ENCODE data around the gene CRYBB2.
"Not testable (repeated sequence)": the region's sequence is repeated elsewhere in the genome, so short reads cannot be mapped to it uniquely, and the experiment has no call there.

The CRYBB2 gene, protein sequence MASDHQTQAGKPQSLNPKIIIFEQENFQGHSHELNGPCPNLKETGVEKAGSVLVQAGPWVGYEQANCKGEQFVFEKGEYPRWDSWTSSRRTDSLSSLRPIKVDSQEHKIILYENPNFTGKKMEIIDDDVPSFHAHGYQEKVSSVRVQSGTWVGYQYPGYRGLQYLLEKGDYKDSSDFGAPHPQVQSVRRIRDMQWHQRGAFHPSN

DNA sequence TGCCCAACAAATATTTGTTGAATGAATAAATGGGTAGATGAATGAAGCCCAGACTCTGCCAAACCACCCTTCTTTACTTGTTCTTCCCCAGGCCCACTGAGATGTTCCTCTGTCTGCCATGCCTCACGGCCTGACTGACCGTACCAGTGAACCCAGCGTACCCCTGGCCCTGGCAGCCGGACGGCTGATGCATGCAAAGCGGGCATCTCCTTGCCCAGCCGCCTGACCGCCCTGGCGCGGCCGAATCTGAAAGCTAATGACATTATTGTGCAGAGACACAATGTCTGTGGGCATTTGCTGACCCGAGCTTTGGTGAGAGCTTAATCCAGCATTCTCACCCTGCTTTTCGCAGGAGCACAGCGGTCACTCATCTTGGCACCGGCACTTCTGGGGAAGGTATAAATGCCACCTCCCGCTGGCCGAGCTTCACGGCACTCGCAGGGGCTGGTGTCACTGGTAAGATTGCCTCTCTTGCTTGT lies at the start of gene CRYBB2:
CRYBB2 (plus strand) TSS at position 429 of the 479 bp plus-strand sequence. CDS start 1,791 bp downstream, outside the sequence.
- FAIRE-seq = no peak

DNA sequence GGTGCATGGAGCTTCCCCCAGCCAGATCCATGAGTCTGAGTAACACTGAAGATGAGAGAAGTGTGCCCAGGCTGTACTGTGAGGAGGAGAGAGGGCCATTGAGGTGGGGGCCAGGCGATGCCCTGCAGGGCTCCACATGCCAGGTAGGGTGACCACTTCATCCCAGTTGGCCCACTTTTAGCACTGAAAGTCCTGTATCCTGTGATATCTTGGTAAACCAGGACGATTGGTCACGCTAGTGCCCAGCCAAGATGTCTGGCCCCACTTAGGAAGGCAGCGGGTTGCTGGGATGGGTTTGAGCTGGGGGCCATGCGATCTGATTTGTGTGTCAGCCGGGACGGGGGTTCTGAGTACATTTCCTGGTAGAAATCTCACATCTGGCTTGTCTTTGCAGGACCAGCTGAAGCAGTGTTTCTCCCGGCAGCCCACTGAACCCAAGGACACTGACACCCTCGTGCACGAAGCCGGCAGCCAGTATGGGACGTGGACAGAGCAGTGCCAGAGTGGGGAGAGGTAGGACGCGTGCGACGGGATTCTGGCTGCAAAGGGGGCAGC lies 48.9 kb upstream of the CRYBB2 start:
- FAIRE-seq = no peak

DNA sequence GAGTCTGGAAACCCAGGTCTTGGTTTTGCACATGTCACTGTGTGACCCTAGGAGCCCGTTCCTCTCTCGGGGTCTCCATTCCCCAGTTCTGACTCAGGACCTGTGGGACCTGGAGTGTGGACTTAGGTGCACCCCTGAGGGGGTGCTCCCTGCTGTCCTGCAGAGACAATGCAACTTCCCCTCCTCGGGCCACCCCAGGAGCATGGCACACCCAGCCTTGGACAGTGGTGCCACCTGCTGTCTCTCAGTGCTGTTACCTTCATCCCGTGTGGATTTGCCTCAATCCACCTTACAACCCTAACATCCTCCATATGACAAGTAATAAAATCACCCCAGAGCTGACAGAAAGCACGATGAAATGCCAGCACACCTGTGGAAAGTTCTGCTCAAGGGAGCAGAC lies 47.3 kb upstream of the CRYBB2 start:
- FAIRE-seq = no peak

DNA sequence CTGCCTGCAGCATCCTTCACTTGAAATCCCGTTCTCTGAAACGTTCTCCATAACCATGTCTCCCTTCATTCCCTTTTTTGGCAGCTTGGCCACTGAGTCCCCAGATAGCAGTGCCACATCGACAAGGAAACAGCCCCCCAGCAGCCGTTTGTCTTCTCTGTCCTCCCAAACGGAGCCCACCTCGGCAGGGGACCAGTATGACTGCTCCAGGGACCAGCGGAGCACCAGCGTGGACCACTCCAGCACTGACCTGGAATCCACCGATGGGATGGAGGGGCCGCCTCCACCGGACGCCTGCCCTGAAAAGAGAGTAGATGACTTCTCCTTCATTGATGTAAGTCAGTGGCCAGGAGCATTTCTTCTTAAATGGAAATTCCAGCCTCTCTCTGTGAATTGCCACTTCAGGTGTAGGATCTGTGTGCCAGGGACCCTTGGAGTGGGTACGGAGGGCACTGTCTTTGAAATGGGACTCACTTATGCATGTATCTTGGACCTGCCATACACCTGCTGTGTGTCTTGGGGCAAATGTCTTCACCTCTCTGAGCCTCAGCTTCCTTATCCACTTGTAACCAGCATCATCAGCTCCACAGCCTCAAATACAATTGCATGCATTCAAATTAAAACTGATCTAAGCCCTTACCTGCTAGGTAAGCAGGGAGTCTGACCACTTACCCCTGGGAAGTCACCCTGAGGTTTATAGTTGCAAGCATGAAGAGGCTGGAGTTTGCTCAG lies 45.1 kb upstream of the CRYBB2 start:
- no peak for FAIRE-seq

DNA sequence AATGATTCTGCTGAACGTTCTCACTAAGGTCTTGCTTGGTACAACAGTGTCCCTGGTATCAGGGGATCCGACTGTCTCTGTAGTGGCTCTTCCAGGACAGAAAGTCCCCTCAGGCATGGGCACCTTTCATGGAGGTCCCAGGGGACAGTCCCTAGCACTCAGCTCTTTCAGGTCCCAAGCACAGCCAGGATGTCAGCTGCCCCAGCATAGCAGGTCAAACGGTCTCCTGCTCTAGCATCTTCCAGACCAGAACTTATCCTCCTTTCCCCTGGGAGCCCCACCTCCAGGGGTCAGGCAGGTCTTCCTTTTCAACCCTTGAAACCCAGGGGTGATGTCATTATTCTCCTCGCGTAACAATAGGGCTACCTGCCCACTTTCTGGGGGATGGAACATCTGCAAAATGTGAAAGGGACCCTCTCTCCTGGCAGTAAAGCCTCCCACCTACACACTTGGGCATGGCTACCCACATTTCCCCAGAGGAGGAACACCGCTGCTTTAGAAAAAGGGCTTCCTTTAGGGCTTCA lies 44.5 kb upstream of the CRYBB2 start:
- FAIRE-seq = no peak

DNA sequence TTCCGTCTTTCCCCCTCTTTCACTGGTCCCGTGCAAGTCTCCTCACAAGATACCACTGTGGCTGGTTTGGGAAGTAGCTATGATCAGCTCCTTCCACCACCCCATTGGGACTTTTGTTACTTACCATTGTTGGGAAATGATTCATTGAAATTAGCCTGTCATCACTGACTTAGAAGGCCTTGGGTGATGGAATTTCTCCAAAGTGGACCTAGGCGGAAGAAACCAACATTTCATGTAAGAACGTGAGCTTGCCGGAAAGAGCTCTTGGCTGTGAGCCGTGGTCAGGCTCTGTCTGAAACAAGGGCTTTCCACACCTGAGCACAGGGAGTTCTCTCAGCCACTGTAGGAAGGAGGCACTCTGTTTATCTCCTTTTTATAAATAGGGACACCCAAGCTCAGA lies 43.3 kb upstream of the CRYBB2 start:
- no peak for FAIRE-seq

DNA sequence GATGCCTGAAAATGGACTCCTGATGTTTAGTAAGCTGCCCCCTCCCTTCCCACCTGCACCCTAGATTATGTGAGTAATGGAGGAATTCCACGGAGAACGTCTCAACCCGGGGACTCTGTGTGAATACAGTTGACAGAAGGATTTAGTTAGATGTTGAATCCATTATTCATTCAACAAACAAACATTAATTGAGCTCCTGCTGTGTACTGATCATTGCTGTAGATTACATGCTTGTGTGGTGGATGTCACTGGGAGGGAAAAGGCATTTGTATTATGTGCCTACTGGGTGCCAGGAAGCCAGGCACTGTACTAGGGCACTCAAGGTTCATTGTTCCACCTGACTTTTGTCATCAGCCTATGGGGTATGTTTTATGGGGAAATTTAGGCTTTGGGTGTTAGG lies 42.6 kb upstream of the CRYBB2 start:
- FAIRE-seq = no peak

DNA sequence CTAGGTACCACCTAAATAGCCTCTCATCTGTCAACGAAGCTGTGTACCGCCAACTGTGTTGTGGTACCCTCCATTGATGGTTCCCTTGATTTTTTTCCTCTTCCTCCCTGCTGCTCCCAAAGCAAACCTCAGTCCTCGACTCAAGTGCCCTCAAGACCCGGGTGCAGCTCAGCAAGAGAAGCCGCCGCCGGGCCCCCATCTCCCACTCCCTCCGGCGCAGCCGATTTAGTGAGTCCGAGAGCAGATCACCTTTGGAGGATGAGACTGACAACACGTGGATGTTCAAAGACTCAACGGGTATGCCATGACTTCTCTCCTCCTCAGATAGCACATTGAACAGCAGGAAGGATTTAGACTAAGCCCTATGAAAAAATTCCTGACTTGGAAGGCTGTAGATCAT lies 42.2 kb upstream of the CRYBB2 start:
- no peak for FAIRE-seq

DNA sequence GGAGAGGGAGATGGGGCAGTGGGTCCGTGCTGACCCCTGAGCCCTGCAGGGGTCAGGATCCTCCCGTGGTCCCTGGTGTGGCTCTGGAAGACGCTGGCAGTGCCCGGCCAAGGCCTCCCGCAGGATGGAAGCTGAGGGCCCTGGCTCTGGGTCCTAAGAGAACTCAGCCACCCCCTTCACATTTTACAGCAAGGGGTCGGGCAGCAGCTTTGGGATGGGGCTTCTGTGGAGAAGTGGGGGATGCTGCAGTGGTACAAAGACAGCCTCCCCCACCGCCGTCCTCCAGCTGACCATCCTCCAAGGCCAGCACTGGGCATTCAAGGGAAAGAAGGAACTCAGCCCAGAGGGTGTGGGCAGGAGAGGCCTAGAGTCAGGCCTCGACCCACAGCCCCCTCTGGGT lies 41.5 kb upstream of the CRYBB2 start:
- no peak for FAIRE-seq

DNA sequence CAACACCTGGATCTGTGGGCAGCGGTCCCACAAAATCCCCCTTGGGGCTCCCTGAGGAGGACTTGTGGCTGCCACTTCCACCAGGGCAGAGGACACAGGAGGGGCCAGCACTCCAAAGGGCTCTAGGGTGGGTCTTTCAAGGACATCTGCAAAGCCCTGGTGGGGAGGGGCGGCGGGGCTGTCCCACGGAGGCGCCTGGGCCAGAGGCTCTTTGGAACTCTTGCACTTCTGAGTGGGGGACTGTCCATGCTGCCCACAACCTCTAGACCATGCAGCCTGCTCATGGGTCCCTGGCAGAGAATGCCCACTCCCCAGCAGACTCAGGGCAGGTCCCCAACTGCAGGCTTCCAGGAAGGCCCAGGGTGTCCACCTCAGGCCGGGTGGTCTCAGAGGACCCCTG lies 41.1 kb upstream of the CRYBB2 start:
- FAIRE-seq = not testable (repeated sequence)

DNA sequence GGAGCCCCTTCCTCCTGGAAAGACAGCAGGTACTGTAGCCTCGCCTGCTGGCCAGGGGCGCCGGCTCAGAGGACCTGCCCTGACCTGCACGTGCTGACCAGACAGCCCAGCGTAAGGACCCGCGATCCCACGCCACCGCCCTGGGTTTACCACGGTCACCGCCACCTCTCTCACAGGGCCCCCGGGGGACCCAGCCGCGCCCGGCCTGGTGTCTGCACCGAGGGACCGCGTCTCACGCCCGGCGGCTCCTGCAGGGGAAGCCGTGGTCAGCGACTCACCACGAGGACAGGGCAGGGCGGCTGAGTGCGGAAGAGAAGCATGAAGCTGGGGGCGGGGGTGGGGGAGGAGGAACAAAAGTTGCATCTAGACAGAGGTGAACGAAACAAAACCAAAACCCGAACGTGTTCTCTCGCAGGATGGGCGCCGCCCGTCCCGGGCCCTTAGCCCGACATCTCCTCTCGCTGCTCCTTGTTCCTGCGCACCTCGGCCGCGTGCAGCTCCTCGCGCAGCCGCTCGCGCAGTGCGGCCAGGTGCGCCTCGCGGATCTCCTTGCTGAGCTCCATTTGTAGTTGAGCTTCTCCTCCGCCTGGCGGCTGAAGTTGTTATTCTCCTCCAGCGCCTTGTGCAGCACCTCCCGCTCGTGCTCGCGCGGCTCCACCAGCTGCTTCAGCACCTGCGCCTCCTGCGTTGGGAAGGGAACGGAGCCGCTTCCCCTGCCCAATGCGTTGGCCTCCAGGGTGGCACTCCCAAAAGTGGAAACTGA lies 40.4 kb upstream of the CRYBB2 start:
- not testable (repeated sequence) for FAIRE-seq

DNA sequence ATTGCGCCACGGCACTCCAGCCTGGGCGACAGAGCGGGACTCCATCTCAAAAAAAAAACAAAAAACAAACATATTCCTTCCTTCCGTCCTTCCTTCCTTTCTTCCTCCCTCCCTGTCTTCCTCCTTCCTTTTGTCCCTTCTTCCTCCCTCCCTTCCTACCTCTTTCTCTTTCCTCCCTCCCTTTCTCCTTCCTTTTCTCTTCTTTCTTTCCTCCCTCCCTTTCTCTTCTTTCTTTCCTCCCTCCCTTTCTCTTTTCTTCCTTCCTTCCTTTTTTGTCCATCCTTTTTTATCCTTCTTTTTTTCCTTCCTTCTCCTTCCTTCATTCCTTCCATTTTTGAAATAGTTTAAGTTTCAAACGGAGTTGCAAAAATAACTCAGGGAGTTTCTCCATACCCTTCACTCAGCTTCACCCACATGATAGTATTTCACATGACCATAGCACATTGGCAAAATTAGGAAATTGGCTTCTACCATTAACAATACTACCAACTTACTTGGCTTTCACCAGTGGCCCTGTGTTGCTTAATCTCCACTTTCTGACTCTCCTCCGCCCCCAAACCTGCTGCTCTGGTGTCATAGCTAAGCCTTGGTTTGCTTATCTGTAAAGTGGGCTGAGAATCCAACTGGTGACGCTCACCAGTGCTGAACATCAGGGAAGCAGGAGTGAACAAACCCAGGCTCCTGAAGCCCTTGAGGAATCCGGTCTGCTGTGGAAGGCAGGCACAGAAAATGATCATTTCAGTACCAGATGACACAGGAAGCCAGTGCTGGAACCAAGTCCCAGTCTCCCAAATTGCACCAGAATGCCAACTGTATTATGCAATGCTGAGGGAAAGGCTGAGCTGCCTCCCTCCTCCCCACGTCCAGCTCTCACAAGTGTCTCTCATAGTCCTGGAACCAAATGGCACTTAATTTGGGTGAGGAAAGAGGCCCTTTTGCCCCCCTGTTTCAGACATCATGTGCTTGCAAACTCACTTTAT lies 37.0 kb upstream of the CRYBB2 start:
- no peak for FAIRE-seq

DNA sequence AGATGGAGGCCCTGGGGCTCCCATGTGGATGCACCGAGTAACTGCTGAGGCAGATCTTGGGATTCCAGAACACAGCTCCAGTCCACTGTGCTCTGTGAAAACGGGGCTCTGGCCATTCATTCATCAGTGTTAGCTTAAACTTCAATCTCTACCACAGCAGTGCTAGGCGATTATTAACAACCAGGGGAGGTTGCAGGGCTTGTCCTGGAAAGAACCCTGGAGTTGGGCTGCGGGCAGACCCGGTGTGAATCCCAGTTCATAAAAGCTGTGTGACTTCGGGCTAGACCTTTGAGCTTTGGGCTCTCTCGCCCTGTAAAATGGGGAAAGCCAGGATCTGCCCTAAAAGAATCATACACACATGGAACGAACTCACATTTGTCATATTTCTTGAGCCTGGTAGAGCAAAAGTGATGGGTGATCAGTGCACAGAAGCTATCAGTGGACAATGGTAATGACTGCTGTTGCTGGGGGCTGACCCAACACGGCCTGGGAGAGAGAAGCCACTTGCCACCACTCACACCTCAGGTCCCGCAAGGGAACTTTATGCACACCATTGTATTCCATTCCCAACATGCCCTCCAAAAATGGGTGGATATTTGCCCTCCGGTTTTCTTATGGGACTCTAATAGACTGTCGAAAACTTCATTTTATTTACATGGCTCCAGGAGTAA lies 35.4 kb upstream of the CRYBB2 start:
- no peak for FAIRE-seq

DNA sequence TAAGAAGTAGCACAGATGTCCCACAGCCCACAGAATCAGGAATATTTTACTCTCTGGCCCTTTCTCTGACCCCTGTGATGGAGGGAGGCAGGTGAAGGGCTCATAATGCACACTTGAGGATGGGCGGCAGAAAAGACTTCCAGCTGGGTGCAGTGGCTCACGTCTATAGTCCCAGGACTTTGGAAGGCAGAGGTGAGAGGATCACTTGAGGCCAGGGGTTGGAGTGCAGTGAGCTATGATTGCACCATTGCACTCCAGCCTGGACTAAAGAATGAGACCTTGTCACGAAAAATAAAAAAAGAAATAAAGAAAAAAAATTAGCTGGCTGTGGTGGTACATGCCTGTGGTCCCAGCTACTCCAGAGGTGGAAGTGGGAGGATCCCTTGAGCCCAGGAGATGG lies 33.3 kb upstream of the CRYBB2 start:
- FAIRE-seq = no peak

DNA sequence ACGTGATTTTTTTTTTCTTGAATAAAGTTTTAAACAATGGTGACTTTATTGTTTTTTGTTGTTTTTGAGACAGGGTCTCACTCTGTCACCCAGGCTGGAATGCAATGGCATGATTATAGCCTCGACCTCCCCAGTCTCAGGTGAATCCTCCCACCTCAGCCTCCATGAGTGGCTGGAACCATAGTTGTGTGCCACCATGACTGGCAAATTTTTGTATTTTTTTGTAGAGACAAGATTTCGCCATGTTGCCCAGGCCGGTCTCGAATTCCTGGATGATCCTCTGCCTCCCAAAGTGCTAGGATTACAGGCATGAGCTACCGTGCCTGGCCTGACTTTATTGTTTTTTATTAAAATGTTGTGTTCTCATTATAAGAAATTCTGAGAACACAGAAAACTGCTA lies 32.0 kb upstream of the CRYBB2 start:
- FAIRE-seq = no peak

DNA sequence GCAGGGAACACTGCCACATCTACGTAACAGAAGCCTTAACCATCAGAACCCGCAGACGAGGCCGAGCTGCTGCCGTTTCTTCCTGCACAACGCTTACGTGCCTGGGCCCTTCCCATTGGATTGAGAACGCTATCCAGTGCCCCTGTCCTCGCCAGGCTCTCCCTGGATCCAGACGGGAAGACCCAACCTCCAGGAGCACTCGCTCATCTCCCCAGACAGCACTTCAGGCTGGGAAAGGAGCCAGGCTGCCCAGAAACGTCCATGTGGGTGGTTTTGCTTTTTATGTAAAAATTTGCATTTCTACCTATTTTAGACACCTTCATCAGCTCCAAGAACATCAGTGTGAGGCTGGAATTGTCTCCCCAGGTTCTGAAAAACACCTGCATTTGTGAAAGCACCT lies 27.0 kb upstream of the CRYBB2 start:
- FAIRE-seq = no peak

DNA sequence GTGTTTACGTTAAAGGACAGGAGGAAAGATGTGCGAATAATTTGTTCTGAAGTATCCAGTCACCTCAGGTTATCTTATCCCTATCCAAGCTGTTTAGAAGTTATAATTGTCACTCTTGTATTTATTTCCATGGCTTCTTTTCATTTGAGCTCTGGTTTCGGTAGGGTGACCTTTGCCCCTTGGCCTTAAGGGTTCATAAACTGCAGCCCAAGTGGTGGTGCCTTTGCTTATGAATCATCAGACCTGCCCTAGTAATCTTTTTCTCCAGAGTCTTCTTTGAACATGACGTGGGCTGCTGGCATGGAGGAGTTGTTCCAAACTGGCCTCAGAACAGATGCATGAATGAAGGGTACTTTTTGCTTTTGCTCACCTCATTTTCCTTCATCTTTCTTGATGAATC lies 26.3 kb upstream of the CRYBB2 start:
- FAIRE-seq = no peak

DNA sequence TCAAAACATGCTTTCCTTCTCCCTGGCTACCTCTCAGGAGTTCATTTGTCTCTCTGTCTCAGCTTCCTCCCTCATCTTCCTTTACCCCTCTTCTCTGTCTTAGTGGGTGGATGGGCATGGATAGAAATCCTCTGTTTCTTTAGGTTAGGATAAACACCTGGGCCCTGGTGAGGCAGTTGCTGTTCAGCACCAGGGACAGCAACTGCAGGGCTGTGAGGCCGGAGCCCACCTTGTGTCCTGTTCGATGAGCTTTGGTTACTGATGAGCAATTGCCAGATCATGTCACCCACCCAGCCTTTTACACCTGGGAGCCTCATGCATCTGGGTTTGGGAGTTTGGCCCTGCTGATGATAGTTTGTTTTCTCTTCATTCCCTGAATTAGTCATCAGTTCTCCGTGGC lies 25.9 kb upstream of the CRYBB2 start:
- FAIRE-seq = no peak

DNA sequence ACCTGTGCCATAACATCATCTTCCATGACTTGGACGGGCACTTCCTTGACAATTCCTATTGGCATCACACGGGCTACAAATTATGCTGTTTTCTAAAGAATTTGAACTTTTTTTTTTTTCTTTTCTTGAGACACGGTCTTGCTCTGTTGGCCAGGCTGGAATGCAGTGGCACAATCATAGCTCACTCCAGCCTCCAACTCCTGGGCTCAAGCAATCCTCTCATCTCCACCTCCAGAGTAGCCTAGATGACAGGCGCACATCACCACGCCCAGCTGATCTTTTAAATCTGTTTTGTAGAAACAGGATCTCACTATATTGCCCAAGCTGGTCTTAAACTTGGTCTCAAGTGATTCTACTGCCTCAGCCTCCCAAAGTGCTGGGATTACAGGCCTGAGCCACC lies 23.1 kb upstream of the CRYBB2 start:
- no peak for FAIRE-seq

DNA sequence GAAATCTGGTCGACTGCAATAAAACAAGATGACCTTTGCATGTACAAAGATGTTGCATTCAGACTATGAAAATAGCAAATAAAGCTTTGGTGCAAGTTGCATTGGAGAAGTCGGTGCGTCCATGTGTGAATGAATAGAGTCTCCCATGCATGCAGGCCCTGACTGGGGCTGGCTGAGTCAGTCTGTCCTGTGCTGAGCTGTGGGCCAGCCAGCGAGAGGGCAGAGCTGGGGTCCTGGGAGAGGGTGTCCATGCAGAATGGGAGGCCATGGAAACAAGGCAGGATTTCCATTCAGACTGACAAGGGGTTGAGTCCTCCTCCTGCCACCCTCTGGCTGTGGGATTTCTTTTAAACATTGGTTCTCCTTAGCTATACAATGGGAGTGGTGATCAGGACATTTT lies 22.1 kb upstream of the CRYBB2 start:
- no peak for FAIRE-seq

DNA sequence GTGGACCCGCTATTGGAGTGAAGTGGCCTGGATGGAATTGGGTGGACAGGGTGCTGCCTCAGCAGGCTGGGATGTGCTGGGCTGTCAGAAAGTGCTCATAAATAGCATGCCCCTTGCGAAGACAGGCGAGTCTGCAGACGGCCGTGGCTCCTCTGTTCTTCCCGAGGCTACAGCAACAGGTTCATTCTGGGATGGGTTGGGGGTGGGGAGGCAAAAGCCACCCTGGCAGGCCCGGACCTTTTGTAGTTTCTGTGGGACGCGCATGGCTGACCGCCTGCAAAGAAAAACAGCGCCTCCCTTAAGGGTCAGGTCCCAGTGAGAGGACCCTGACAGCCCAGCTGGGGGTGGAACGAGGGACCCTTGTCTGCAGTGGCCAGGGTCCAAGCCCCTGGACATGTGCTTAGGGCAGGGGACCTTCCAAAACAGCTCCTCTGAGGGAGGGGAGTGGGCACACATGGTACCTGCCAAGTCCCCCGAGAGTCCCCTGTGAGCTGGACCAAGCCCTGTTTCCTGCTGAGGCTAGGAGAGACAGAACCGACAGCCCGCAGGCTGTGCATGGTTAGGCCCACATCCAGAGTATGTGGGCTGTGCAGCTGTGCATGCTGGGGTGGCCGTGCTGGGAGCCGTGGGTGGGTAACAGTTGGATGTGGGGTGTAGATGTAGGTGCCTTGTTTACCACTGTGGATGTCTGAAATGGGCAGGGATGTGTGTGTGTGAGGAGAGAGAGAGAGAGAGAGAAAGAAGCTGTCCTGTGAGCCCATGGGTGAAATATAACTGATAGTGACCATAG lies 19.5 kb upstream of the CRYBB2 start, which contains the start of gene CRYBB3:
CRYBB3 (plus strand) TSS at position 128 of the 790 bp plus-strand sequence. CDS start 1,539 bp downstream, outside the sequence.
- FAIRE-seq = no peak

Data from G401.6 (cell line).